WI38 (cell line): ENCODE results near the gene MYH11.
A peak's percentile ranks its signal among the peaks of the same experiment; 100 is the strongest.

Experiments used
- H3K4me3 ChIP-seq: 2 replicates; pipeline ENCODE4 v1.5.1; 2011; ENCODE audit warnings: low read depth, mild to moderate bottlenecking, control low read depth, low read length
- TF ChIP-seq, protein P1 (sequence below): IDR thresholded peaks from 2 replicates; pipeline ENCODE4 v1.5.1; 2012; ENCODE audit warnings: low read depth, mild to moderate bottlenecking, control low read depth, low read length

The MYH11 gene

GRCh38 chr16:15777533-15778203 lies 79.2 kb downstream of the MYH11 start:
- H3K4me3 ChIP-seq: no peak overlapping the region
- TF ChIP-seq, protein P1, sequence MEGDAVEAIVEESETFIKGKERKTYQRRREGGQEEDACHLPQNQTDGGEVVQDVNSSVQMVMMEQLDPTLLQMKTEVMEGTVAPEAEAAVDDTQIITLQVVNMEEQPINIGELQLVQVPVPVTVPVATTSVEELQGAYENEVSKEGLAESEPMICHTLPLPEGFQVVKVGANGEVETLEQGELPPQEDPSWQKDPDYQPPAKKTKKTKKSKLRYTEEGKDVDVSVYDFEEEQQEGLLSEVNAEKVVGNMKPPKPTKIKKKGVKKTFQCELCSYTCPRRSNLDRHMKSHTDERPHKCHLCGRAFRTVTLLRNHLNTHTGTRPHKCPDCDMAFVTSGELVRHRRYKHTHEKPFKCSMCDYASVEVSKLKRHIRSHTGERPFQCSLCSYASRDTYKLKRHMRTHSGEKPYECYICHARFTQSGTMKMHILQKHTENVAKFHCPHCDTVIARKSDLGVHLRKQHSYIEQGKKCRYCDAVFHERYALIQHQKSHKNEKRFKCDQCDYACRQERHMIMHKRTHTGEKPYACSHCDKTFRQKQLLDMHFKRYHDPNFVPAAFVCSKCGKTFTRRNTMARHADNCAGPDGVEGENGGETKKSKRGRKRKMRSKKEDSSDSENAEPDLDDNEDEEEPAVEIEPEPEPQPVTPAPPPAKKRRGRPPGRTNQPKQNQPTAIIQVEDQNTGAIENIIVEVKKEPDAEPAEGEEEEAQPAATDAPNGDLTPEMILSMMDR: peak; percentile 40; the same call in 1 of the 2 replicates

- TF ChIP-seq, protein P1: no peak
- H3K4me3 ChIP-seq: no peak overlapping the region
These were observed 80.3 kb downstream of the MYH11 start for GRCh38 chr16:15776572-15776971.

DNA sequence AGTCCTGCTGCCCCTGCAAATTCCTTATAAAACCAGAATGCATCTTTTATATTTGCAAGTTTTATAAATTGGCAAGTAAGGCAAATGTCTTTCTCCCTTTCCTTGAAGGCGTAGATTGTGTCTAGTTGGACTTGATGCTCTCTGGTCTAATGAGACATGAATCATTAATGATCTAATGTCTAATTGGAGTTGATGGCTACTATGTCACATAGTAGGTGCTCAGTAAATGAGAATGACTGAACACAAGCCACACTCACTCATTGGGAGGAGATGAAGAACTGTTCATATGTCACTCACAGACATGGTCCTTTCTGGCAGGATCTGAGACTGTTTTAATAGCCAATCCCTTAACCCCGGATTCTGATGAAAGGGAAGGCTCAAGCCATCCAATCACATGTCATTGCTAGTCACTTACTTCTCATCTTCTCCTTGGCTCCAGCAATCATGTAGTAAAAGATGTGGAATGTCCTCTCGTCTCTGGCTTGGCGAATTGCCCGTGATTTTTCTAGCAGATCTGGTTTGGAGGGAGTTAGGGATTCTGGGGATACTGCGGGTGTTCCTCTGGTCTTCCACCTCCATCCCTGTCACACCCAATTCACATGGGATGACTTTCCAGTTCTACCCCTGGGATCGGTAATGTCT lies 81.0 kb downstream of the MYH11 start:
- TF ChIP-seq, protein P1: no peak

GRCh38 chr16:15775209-15775608 lies 81.6 kb downstream of the MYH11 start:
- no peak overlapping the region for H3K4me3 ChIP-seq
- TF ChIP-seq, protein P1: no peak

More for the DNA sequence above, 81.0 kb downstream of the MYH11 start:
- H3K4me3 ChIP-seq: no peak overlapping the region

GRCh38 chr16:15773968-15774367 lies 82.9 kb downstream of the MYH11 start:
- TF ChIP-seq, protein P1: no peak
- H3K4me3 ChIP-seq: no peak overlapping the region

- TF ChIP-seq, protein P1: no peak
These were observed 84.1 kb downstream of the MYH11 start for GRCh38 chr16:15772579-15773293.

GRCh38 chr16:15771694-15772093 lies 85.1 kb downstream of the MYH11 start:
- no peak overlapping the region for H3K4me3 ChIP-seq
- TF ChIP-seq, protein P1: no peak

More at GRCh38 chr16:15772579-15773293, 84.1 kb downstream of the MYH11 start:
- no peak overlapping the region for H3K4me3 ChIP-seq
